ENCODE measurements around the gene GJB2. TPM values are rescaled to one million over a fixed set of nuclear protein-coding genes. Genes with fewer than 3 reads are reported as not detected.

GJB2 gene
- polyA plus RNA-seq (2011; rRNA removed), result not detected in 2 replicates
- not detected in 2 replicates for polyA minus RNA-seq (2011; rRNA and poly(A)+ RNA removed)

DNA sequence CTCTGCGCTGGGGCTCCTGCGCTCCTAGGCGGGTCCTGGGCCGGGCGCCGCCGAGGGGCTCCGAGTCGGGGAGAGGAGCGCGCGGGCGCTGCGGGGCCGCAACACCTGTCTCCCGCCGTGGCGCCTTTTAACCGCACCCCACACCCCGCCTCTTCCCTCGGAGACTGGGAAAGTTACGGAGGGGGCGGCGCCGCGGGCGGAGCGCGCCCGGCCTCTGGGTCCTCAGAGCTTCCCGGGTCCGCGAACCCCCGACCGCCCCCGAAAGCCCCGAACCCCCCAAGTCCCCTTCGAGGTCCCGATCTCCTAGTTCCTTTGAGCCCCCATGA is at the start of gene GJB2:
Gene GJB2, minus strand, starts transcription at position 103 of the 326 bp plus-strand sequence. CDS start 3,357 bp downstream, outside the sequence.
- TF ChIP-seq, protein P1, sequence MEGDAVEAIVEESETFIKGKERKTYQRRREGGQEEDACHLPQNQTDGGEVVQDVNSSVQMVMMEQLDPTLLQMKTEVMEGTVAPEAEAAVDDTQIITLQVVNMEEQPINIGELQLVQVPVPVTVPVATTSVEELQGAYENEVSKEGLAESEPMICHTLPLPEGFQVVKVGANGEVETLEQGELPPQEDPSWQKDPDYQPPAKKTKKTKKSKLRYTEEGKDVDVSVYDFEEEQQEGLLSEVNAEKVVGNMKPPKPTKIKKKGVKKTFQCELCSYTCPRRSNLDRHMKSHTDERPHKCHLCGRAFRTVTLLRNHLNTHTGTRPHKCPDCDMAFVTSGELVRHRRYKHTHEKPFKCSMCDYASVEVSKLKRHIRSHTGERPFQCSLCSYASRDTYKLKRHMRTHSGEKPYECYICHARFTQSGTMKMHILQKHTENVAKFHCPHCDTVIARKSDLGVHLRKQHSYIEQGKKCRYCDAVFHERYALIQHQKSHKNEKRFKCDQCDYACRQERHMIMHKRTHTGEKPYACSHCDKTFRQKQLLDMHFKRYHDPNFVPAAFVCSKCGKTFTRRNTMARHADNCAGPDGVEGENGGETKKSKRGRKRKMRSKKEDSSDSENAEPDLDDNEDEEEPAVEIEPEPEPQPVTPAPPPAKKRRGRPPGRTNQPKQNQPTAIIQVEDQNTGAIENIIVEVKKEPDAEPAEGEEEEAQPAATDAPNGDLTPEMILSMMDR (IDR thresholded peaks at IDR 0.05; ENCODE audit: insufficient read depth, low read depth, low read length), result no peak
- ChIA-PET CTCF (interaction anchor here (3.5 kb wide), 1 partner anchor 10 kb away, joined by 21 read pairs; no protein-coding TSS in a partner anchor), POLR2A (no interaction called here)
- peaks cover 41% of the 10 kb centered on the region for H3K27me3 ChIP-seq (ENCODE audit: control insufficient read depth, insufficient read depth, low read length)
- no peaks in the 10 kb centered on the region for H3K36me3 ChIP-seq (ENCODE audit: control insufficient read depth, insufficient read depth, low read length)
- no peak for DNase-seq (ENCODE audit: low read depth)
- H3K4me3 ChIP-seq (ENCODE audit: low read depth, low read length), result peak within 1 kb of the TSS; percentile 19

DNA sequence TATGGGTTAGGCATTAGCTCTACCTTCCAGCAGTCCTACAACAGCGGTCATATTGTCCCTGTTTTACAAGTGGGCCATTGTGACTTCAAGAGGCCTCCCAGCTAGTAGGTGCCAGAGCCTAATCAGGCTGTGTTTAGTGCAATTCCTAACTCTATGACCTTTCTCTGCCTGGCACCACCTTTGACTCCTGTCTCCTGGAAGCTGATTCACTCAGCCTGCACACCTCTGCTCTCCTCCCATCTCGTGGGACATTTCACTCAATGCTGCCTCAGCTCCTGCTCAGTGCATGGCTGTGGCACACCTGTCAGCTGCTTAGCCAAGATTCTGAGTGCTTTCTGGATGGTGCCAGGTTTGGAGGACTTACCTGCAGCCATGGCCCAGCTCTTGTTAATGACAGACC is 48.9 kb upstream of the GJB2 start:
- Histone ChIP-seq H3K27me3 (ENCODE audit: control insufficient read depth, insufficient read depth, low read length) (peaks cover 9% of the 10 kb centered on the region), H3K4me3 (ENCODE audit: low read depth, low read length) (no peak overlapping the region), H3K36me3 (ENCODE audit: control insufficient read depth, insufficient read depth, low read length) (no peaks in the 10 kb centered on the region)
- DNase-seq (ENCODE audit: low read depth), result no peak
- CTCF ChIA-PET, result no interaction called here
- TF ChIP-seq, protein P1 (IDR thresholded peaks at IDR 0.05; ENCODE audit: insufficient read depth, low read depth, low read length), result no peak
- POLR2A ChIA-PET, result no interaction called here

DNA sequence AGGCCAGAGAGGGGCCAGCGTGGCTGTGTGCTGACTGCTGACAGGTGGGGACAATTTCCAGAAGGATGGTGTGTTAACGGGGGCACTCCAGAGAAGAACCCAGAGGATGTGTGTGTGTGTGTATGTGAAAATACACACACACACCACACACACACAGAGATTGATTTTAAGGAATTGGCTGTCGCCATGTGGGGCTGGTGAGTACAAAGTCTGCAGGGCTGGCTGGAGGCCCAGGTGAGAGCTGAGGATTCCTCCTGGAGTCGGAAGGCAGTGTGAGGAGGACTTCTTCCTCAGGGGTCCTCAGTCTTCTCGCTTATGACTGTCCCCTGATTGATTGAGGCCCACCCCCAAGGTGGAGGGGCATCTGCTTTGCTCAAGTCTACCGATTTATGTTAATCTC is 47.0 kb upstream of the GJB2 start:
- no peak for DNase-seq (ENCODE audit: low read depth)
- TF ChIP-seq, protein P1 (IDR thresholded peaks at IDR 0.05; ENCODE audit: insufficient read depth, low read depth, low read length), result no peak
- ChIA-PET CTCF (interaction anchor here (1.1 kb wide), 1 partner anchor 10 kb away, joined by 3 read pairs; no protein-coding TSS in a partner anchor), POLR2A (no interaction called here)
- Histone ChIP-seq H3K36me3 (ENCODE audit: control insufficient read depth, insufficient read depth, low read length) (no peaks in the 10 kb centered on the region), H3K27me3 (ENCODE audit: control insufficient read depth, insufficient read depth, low read length) (peaks cover 12% of the 10 kb centered on the region), H3K4me3 (ENCODE audit: low read depth, low read length) (no peak overlapping the region)

- Histone ChIP-seq H3K4me3 (ENCODE audit: low read depth, low read length) (no peak overlapping the region), H3K27me3 (ENCODE audit: control insufficient read depth, insufficient read depth, low read length) (peaks cover 23% of the 10 kb centered on the region), H3K36me3 (ENCODE audit: control insufficient read depth, insufficient read depth, low read length) (no peaks in the 10 kb centered on the region)
- no peak for DNase-seq (ENCODE audit: low read depth)
- ChIA-PET POLR2A (no interaction called here), CTCF (no interaction called here)
- TF ChIP-seq, protein P1 (IDR thresholded peaks at IDR 0.05; ENCODE audit: insufficient read depth, low read depth, low read length), result no peak
Measured at GRCh38 chr13:20232556-20233277, 40.0 kb upstream of the GJB2 start.

GRCh38 chr13:20231839-20232555 is 39.3 kb upstream of the GJB2 start, which contains the start of gene GJB6:
Gene GJB6, minus strand, starts transcription at chr13:20232319. Its CDS starts 8,839 bp downstream, at chr13:20223480.
- Histone ChIP-seq H3K36me3 (ENCODE audit: control insufficient read depth, insufficient read depth, low read length) (no peaks in the 10 kb centered on the region), H3K4me3 (ENCODE audit: low read depth, low read length) (no peak within 1 kb of the TSS), H3K27me3 (ENCODE audit: control insufficient read depth, insufficient read depth, low read length) (peaks cover 21% of the 10 kb centered on the region)
- no peak for DNase-seq (ENCODE audit: low read depth)
- ChIA-PET POLR2A (no interaction called here), CTCF (no interaction called here)
- TF ChIP-seq, protein P1 (IDR thresholded peaks at IDR 0.05; ENCODE audit: insufficient read depth, low read depth, low read length), result no peak
